ENCODE results near the gene MLC1.

MLC1 gene

GRCh38 chr22:50115693-50116092 lies 30.5 kb upstream of the MLC1 start:
- H2AFZ ChIP-seq (ENCODE audit: low read depth) = no peak overlapping the region
- no peaks in the 10 kb centered on the region for H4K20me1 ChIP-seq (ENCODE audit: insufficient read depth)
- no peak for TF ChIP-seq CTCF (conservative IDR thresholded peaks at IDR 0.05; ENCODE audit: low read depth, low read length)
- H3K9ac ChIP-seq = no peak overlapping the region
- no peaks in the 10 kb centered on the region for H3K4me1 ChIP-seq (ENCODE audit: low read depth, poor library complexity, severe bottlenecking)
- no peak overlapping the region for H3K4me3 ChIP-seq (IDR thresholded peaks at IDR 0.05; ENCODE audit: insufficient read depth, low read depth, low read length)
- no peak overlapping the region for H3K27ac ChIP-seq
- no peak overlapping the region for H3K4me2 ChIP-seq
- no peaks in the 10 kb centered on the region for H3K79me2 ChIP-seq (ENCODE audit: insufficient read depth, low read depth)
- no peaks in the 10 kb centered on the region for H3K36me3 ChIP-seq (ENCODE audit: insufficient read depth)
- no peaks in the 10 kb centered on the region; the same call in 1 of the 2 replicates for H3K27me3 ChIP-seq (ENCODE audit: insufficient read depth, low read depth)

GRCh38 chr22:50114221-50115021 lies 29.2 kb upstream of the MLC1 start:
- H3K4me2 ChIP-seq = no peak overlapping the region
- TF ChIP-seq CTCF (conservative IDR thresholded peaks at IDR 0.05; ENCODE audit: low read depth, low read length) = no peak
- no peaks in the 10 kb centered on the region for H3K4me1 ChIP-seq (ENCODE audit: low read depth, poor library complexity, severe bottlenecking)
- no peaks in the 10 kb centered on the region for H4K20me1 ChIP-seq (ENCODE audit: insufficient read depth)
- no peaks in the 10 kb centered on the region; the same call in 1 of the 2 replicates for H3K27me3 ChIP-seq (ENCODE audit: insufficient read depth, low read depth)
- H2AFZ ChIP-seq (ENCODE audit: low read depth) = no peak overlapping the region
- H3K27ac ChIP-seq = no peak overlapping the region
- no peaks in the 10 kb centered on the region for H3K36me3 ChIP-seq (ENCODE audit: insufficient read depth)
- no peak overlapping the region for H3K9ac ChIP-seq
- H3K79me2 ChIP-seq (ENCODE audit: insufficient read depth, low read depth) = no peaks in the 10 kb centered on the region
- H3K4me3 ChIP-seq (IDR thresholded peaks at IDR 0.05; ENCODE audit: insufficient read depth, low read depth, low read length) = no peak overlapping the region

GRCh38 chr22:50112151-50113118 lies 27.2 kb upstream of the MLC1 start:
- Histone ChIP-seq H2AFZ (ENCODE audit: low read depth) (no peak overlapping the region), H4K20me1 (ENCODE audit: insufficient read depth) (no peaks in the 10 kb centered on the region), H3K9ac (no peak overlapping the region), H3K79me2 (ENCODE audit: insufficient read depth, low read depth) (no peaks in the 10 kb centered on the region), H3K4me3 (IDR thresholded peaks at IDR 0.05; ENCODE audit: insufficient read depth, low read depth, low read length) (no peak overlapping the region), H3K27me3 (ENCODE audit: insufficient read depth, low read depth) (no peaks in the 10 kb centered on the region; the same call in 1 of the 2 replicates), H3K36me3 (ENCODE audit: insufficient read depth) (no peaks in the 10 kb centered on the region), H3K4me1 (ENCODE audit: low read depth, poor library complexity, severe bottlenecking) (no peaks in the 10 kb centered on the region), H3K4me2 (no peak overlapping the region), H3K27ac (no peak overlapping the region)
- TF ChIP-seq CTCF (conservative IDR thresholded peaks at IDR 0.05; ENCODE audit: low read depth, low read length) = no peak

GRCh38 chr22:50111056-50111455 lies 25.8 kb upstream of the MLC1 start:
- Histone ChIP-seq H4K20me1 (ENCODE audit: insufficient read depth) (no peaks in the 10 kb centered on the region), H3K79me2 (ENCODE audit: insufficient read depth, low read depth) (no peaks in the 10 kb centered on the region), H3K4me2 (no peak overlapping the region), H3K4me1 (ENCODE audit: low read depth, poor library complexity, severe bottlenecking) (no peaks in the 10 kb centered on the region), H3K27me3 (ENCODE audit: insufficient read depth, low read depth) (no peaks in the 10 kb centered on the region; the same call in 1 of the 2 replicates), H3K9ac (no peak overlapping the region), H3K27ac (no peak overlapping the region), H3K36me3 (ENCODE audit: insufficient read depth) (no peaks in the 10 kb centered on the region), H2AFZ (ENCODE audit: low read depth) (no peak overlapping the region), H3K4me3 (IDR thresholded peaks at IDR 0.05; ENCODE audit: insufficient read depth, low read depth, low read length) (no peak overlapping the region)
- no peak for TF ChIP-seq CTCF (conservative IDR thresholded peaks at IDR 0.05; ENCODE audit: low read depth, low read length)
